Inferior parietal cortex (tissue), 1 donor: ENCODE measurements around the gene SAMHD1.
"Not testable (repeated sequence)": the region's sequence is repeated elsewhere in the genome, so short reads cannot be mapped to it uniquely, and the experiment has no call there.

ENCODE experiments used
- DNase-seq: peaks from one replicate; pipeline ENCODE4 v3.0.0-alpha.2; 2016; ENCODE audit errors: extremely low spot score

The SAMHD1 gene

GRCh38 chr20:36956016-36956415 lies 4.5 kb upstream of the SAMHD1 start:
- DNase-seq, result no peak

GRCh38 chr20:36951979-36952738 lies 651 bp upstream of the SAMHD1 start:
- no peak for DNase-seq

DNA sequence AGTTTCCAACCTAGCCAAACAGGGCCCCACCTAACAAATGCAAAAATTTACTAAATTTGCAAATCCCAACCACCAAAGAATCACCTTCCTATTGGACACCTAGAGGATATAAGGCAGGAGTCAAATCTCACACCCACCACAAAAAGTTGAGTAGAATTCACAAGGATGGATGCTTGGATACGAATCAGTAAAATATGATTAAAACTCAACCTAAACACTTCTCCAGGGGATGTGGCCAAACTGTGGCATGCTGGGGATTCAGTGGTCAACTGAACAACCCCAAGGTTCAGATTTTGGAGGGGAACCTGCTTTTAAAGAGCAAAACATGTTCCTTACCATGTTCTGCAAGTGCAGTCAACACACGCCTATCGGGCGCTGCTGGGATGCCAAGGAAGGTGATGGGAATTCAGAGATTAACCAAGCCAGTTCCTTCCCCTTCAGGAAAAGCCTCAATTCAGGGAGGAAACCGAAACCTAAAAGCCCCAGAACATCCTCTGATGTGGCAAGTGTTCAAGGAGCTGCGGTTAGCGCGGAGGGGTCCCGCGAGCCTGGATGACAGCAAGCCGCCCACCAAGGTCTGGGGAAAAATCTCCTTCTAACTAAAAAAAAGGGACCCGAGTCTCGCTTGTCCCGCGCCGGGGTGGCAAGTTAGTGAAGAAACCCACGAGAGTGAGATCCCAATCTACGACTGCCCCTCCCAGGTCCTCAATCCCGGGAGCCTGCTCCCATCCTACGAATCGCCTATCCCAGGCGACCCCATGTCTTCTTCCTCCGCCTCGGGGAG lies 902 bp downstream of the SAMHD1 start:
- no peak for DNase-seq

- DNase-seq, result no peak
Measured at GRCh38 chr20:36941401-36941835, 10.1 kb downstream of the SAMHD1 start.

GRCh38 chr20:36937402-36937770 lies 14.1 kb downstream of the SAMHD1 start:
- DNase-seq, result no peak

DNA sequence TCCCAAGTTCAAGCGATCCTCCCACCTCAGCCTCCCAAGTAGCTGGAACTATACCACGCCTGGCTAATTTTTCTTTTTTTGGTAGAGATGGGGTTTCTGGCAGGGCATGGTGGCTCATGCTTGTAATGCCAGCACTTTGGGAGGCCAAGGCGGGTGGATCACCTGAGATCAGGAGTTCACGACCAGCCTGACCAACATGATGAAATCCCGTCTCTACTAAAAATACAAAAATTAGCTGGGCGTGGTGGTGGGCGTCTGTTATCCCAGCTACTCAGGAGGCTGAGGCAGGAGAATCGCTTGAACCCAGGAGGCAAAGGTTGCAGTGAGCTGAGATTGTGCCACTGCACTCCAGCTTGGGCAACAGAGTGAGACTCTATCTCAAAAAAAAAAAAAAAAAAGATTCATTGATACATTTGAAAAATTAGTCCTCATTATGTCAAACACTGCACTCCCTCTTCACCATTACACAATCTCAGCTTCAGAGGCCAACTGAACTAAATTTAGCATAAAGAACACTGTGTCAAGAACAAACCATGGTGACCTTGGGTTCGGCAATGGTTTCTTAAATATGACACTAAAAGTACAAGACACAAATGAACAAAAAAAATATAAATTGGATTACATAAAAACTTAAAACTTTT lies 14.6 kb downstream of the SAMHD1 start:
- DNase-seq, result not testable (repeated sequence)

DNA sequence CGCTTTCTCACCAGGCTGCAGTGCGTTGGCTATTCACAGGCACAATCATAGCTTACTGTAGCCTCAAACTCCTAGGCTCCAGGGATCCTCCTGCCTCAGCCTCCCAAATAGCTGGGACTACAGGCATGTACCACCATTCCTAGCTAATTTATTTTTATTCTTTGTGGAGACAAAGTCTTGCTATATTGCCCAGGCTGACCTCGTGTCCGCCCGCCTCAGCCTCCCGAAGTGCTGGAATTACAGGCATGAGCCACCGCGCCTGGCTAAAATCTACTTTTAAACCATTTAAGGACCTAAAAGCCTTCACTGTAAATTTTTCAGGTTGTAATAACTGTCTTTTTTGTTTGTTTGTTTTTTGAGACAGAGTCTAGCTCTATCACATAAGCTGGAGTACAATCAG lies 15.2 kb downstream of the SAMHD1 start:
- DNase-seq, result no peak

- not testable (repeated sequence) for DNase-seq
Measured at GRCh38 chr20:36933571-36933970, 17.9 kb downstream of the SAMHD1 start.

DNA sequence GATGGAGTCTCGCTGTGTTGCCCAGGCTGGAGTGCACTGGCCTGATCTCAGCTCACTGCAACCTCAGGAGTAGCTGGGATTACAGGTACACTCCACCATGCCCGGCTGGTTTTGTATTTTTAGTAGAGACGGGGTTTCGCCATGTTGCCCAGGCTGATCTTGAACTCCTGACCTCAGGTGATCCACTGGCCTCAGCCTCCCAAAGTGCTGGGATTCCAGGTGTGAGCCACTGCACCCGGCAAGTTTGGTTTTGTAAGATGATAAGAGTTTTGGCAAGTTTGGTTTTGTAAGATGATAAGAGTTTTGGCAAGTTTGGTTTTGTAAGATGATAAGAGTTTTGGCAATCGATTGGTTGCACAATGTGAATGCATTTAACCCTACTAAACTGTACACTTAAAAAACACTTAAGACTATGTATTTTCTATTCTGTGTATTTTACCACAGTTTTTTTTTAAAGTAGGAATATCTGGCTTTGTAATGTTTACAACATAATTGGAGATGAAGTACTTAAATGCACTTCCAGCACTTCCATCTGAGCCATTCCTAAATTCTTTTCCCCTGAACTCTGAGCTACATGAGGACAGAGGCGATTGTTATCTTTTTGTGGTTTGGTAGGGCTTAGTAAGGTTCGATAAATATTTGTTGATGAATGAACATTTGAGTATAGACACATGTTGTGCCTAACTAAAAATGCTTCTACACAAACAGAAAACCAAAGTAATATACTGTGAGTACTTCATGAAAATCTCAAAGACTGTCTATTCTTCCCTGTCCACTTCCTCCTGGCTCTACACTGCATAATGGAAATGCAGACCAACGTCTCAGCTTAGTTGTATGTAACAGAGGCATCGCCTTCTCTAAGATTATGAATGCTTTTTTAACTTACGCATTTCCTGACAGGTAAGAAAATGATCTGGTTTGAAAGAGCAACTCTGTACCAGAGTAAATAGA lies 18.8 kb downstream of the SAMHD1 start:
- DNase-seq, result no peak

DNA sequence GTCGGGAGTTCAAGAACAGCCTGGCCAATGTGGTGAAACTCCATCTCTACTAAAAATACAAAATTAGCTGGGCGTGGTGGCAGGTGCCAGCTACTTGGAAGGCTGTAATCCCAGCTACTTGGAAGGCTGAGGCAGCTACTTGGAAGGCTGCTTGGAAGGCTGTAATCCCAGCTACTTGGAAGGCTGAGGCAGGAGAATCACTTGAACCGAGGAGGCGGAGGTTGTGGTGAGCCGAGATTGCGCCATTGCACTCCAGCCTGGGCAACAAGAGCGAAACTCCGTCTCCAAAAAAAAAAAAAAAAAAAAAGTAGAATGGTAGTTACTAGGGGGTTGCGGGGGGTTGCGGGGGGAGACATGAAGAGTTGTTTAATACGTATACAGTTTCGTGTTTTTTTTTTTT lies 19.4 kb downstream of the SAMHD1 start:
- not testable (repeated sequence) for DNase-seq

DNA sequence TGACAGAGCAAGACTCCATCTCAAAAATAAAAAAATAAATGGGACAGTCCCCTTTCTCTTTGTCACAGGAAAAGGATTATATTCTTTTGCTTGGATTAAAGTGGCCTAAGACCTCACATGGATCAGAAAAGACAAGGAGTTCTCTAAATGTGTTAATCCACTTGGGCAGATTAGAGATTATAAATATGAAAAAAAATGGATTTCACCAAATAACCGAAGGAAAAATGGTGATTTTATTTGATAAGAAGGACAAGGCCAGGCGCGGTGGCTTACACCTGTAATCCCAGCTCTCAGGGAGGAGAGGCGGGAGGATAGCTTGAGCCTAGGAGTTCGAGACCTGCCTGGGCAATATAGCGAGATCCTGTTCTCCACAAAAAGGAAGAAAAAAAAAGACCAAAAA lies 21.8 kb downstream of the SAMHD1 start:
- no peak for DNase-seq

DNA sequence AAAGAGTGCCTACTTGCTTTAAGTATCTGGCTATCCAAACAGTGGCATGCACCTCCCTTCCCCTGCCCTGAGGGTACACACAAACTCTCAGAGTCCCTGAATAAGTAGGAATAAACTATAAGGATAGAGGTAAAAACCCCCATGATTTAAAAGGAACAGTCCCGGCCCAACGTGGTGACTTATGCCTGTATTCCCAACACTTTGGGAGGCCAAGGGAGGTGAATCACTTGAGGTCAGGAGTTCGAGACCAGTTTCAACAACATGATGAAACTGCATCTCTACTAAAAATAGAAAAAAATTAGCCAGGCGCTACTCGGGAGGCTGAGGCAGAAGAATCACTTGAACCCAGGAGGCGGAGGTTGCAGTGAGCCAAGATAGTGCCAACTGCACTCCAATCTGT lies 22.2 kb downstream of the SAMHD1 start:
- DNase-seq, result no peak

DNA sequence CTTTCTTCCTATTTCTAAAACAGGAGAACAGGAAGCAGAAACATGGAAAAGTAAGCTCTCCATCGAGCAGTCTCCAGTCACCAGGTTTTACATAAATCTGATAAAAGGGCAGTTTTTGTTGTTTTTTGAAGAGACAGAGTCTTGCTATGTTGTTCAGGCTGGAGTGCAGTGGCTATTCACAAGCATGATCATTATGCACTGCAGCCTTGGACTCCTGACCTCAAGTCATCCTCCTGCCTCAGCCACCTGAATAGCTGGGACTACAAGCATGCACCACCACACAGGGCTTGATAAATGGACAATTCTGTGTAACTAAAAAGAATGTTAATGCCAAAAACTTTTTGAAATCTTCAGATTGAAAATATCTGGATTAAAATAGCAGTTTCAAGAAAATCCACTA lies 23.8 kb downstream of the SAMHD1 start:
- no peak for DNase-seq

DNA sequence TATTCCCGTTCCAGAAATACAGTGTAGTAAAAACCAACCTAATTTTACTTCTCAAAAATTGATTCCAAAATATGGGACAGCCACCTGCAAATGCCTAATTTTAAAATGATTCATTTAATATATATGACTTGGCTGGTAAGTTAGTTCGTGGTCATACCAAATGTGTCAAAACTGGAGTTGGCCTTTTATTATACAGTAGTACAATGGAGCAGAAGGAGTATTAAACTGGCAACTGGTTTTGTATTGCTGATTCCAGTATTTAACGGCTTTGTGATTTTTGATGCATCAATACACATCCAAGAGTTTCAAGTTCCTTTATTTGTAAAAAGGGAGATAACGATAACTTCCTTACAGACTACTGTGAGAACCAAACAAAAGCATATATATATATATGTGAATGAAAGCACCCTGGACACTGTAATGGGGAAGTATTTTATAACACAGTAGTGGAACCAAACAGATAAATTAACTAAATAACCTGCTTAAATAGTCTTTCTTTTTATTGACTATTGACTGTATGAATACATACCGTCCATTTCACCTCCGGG lies 24.8 kb downstream of the SAMHD1 start:
- DNase-seq, result no peak

- no peak for DNase-seq
Measured at GRCh38 chr20:36925234-36925633, 26.3 kb downstream of the SAMHD1 start.

GRCh38 chr20:36924167-36925045 lies 27.1 kb downstream of the SAMHD1 start:
- no peak for DNase-seq

- DNase-seq, result no peak
Measured at GRCh38 chr20:36920334-36920730, 31.2 kb downstream of the SAMHD1 start.

GRCh38 chr20:36919715-36920333 lies 31.7 kb downstream of the SAMHD1 start:
- DNase-seq, result peak; percentile 81

GRCh38 chr20:36917943-36918342 lies 33.6 kb downstream of the SAMHD1 start:
- no peak for DNase-seq

GRCh38 chr20:36917240-36917639 lies 34.3 kb downstream of the SAMHD1 start:
- no peak for DNase-seq
